ENCODE results near the gene C1QTNF12.

C1QTNF12 gene

GRCh38 chr1:1229770-1230169, 16.8 kb downstream of the C1QTNF12 start:
- no peak for DNase-seq (ENCODE audit: low read depth in 1 of 2, low spot score in 1 of 2)

- no peak for DNase-seq (ENCODE audit: low read depth in 1 of 2, low spot score in 1 of 2)
These were observed 17.8 kb downstream of the C1QTNF12 start for GRCh38 chr1:1228596-1229321.

GRCh38 chr1:1228187-1228586, 18.3 kb downstream of the C1QTNF12 start:
- no peak for DNase-seq (ENCODE audit: low read depth in 1 of 2, low spot score in 1 of 2)

- no peak for DNase-seq (ENCODE audit: low read depth in 1 of 2, low spot score in 1 of 2)
These were observed 19.1 kb downstream of the C1QTNF12 start for GRCh38 chr1:1227386-1227785.

- no peak for DNase-seq (ENCODE audit: low read depth in 1 of 2, low spot score in 1 of 2)
These were observed 19.8 kb downstream of the C1QTNF12 start for GRCh38 chr1:1226566-1227362.

GRCh38 chr1:1225913-1226312, 20.6 kb downstream of the C1QTNF12 start:
- no peak for DNase-seq (ENCODE audit: low read depth in 1 of 2, low spot score in 1 of 2)

- no peak for DNase-seq (ENCODE audit: low read depth in 1 of 2, low spot score in 1 of 2)
These were observed 21.2 kb downstream of the C1QTNF12 start for GRCh38 chr1:1225238-1225845.

GRCh38 chr1:1223891-1224290, 22.6 kb downstream of the C1QTNF12 start:
- no peak for DNase-seq (ENCODE audit: low read depth in 1 of 2, low spot score in 1 of 2)

GRCh38 chr1:1223321-1223720, 23.2 kb downstream of the C1QTNF12 start:
- DNase-seq (ENCODE audit: low read depth in 1 of 2, low spot score in 1 of 2): no peak

- DNase-seq (ENCODE audit: low read depth in 1 of 2, low spot score in 1 of 2): no peak
These were observed 23.8 kb downstream of the C1QTNF12 start for GRCh38 chr1:1222575-1223225.

GRCh38 chr1:1221887-1222574, 24.5 kb downstream of the C1QTNF12 start:
- no peak for DNase-seq (ENCODE audit: low read depth in 1 of 2, low spot score in 1 of 2)

GRCh38 chr1:1220197-1220596, 26.3 kb downstream of the C1QTNF12 start:
- DNase-seq (ENCODE audit: low read depth in 1 of 2, low spot score in 1 of 2): no peak

GRCh38 chr1:1219341-1219740, 27.2 kb downstream of the C1QTNF12 start:
- DNase-seq (ENCODE audit: low read depth in 1 of 2, low spot score in 1 of 2): peak in 1 of 2 donors; percentile 41

- no peak for DNase-seq (ENCODE audit: low read depth in 1 of 2, low spot score in 1 of 2)
These were observed 27.9 kb downstream of the C1QTNF12 start for GRCh38 chr1:1218524-1219200.

- DNase-seq (ENCODE audit: low read depth in 1 of 2, low spot score in 1 of 2): no peak
These were observed 28.6 kb downstream of the C1QTNF12 start for GRCh38 chr1:1217621-1218523.

- DNase-seq (ENCODE audit: low read depth in 1 of 2, low spot score in 1 of 2): no peak
These were observed 29.5 kb downstream of the C1QTNF12 start for GRCh38 chr1:1216770-1217620.

GRCh38 chr1:1215881-1216605, 30.5 kb downstream of the C1QTNF12 start:
- DNase-seq (ENCODE audit: low read depth in 1 of 2, low spot score in 1 of 2): no peak
